ENCODE data around the gene FAM234B.

Gene FAM234B, protein sequence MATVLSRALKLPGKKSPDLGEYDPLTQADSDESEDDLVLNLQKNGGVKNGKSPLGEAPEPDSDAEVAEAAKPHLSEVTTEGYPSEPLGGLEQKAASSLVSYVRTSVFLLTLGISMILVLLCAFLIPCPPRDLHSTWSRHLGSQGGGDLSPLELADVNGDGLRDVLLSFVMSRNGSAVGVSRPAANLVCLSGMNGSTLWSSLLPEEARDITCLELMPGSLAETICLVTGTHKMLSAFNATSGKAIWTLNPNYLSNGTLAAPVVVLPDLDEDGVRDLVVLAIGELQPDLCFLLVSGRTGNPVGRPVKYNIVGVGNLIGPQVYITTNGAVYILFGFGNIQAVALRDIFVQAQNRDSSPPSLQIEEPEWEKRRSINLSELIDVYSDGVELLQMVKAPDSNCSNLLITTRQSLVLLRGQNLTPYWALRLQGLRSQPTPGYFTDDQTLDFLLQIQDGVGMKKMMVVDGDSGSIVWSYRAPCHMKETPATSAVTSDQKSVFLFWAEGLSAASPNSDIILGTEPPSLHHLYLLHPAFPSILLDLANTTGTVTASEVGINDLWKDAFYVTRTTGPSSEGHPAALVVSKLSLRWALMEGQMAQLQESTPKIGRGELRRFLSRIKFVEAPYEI

GRCh38 chr12:13044002-13044905 is at the start of gene FAM234B:
FAM234B (plus strand) TSS chr12:13044381; CDS start chr12:13044404, 23 bp downstream.
- peak; percentile 96 for DNase-seq (ENCODE audit: low spot score)

DNA sequence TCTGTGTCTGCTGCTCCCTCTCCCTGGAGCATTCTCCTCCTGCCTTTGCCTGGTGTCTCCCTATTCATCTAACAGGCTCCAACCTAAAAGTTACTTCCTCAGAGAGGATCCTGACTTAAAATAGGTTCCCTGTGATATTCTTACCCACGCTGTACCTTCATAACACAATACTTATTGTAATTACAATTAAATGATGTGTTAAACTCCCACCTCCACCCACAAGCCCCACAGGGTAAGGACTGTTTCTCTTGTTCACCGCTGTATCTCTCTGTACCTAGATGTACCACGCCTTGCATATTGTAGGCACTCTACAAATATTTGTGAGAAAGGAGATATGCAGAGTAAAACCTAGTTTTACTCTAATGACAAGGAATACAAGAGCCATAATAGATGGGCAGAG is 49.1 kb upstream of the FAM234B start:
- DNase-seq (ENCODE audit: low spot score), result no peak

DNA sequence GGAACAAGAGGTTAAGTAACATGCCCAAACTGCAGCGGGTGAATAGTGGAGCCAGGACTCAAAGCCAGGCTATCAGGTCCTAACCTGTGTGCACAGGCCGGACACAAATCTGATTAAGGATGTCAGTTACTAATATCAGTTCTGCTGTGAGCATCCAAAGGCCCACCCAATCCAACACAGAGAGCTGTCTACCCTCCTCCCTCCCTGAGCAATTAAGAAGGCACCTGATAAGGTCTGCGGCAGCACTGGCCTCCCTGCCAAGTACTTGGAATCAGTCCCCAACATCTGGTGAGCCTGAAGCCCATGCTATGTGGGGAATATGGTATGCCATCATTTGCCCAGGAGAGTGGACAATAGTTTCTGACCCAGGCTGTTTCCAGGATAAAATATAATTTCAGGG is 48.0 kb upstream of the FAM234B start:
- DNase-seq (ENCODE audit: low spot score), result no peak

DNA sequence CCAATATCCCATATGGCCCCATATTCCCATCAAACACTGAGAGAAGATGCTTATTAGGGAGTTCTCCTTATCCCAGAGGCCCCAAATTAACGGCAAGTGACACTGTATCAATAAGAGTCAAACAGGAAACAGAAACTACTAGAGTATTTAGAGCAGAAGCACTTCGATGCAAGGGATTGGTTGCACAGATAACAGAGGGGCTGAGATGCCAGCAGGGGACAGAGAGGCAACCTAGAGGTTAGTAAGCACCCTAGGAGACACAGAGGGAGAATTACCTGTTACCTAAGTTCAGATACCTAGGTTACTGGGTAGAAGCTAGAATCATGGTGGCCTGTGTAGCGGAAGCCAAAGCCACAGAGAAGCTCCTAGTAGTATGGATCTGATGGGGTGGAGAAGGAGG is 47.0 kb upstream of the FAM234B start:
- DNase-seq (ENCODE audit: low spot score), result no peak

DNA sequence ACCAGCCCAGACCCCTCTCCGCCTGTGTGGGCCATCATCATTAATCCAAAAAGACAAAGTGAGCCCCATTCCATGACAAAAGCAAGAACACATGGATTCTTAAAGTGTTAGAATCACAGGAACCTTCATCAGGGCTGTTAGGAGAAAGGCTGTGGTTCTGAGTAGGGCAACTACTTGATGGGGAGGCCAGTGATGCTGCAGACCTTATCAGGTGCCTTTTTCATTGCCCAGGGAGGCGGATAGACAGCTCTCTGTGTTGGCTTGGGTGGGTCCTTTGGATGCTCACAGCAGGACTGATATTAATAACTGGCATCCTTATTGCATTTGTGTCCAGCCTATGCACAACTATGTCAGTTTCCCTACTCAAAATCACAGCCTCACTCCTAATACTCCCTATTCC is 46.4 kb upstream of the FAM234B start:
- DNase-seq (ENCODE audit: low spot score), result no peak

DNA sequence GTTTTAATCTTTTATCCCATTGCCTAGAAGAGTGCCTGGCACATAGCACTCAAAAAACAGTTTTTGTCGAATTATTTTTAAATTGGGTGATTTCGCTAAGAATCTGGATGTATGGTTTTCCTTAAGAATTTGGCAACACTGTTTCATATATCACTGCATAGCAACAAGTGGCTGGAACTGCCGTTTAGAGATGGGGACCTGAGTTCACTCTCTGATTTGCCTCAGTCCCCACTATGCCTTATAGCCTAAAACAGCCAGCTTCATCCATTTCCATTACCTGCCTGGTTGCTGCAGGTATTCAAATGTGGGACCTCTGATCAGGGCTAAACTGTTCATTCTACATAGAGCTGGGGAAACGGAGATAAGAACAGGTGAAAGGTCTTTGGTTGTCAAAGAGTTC is 45.9 kb upstream of the FAM234B start:
- DNase-seq (ENCODE audit: low spot score), result no peak

GRCh38 chr12:12999271-12999958 is 44.8 kb upstream of the FAM234B start:
- DNase-seq (ENCODE audit: low spot score), result no peak

- peak; percentile 99 for DNase-seq (ENCODE audit: low spot score)
These were observed 44.1 kb upstream of the FAM234B start, which contains the start of gene HEBP1 for GRCh38 chr12:12999959-13000615. HEBP1 (minus strand) TSS chr12:13000265; CDS start chr12:13000114, 151 bp downstream.

DNA sequence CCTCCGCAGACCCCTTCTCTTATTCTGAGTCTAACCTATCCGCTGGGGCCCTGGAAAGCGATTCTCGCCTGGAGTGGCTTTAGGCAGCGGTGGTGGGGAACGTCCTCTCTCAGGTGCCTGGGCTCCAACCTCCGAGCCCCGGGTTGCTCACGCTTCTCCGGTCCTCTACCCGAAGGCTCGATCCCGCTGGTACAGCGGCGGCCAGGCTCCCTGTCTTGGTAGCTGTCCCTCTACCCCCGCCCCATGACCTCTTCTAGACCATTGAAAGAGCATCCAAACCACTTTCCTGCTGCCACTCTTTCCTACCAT is 43.6 kb upstream of the FAM234B start:
- DNase-seq (ENCODE audit: low spot score), result no peak

DNA sequence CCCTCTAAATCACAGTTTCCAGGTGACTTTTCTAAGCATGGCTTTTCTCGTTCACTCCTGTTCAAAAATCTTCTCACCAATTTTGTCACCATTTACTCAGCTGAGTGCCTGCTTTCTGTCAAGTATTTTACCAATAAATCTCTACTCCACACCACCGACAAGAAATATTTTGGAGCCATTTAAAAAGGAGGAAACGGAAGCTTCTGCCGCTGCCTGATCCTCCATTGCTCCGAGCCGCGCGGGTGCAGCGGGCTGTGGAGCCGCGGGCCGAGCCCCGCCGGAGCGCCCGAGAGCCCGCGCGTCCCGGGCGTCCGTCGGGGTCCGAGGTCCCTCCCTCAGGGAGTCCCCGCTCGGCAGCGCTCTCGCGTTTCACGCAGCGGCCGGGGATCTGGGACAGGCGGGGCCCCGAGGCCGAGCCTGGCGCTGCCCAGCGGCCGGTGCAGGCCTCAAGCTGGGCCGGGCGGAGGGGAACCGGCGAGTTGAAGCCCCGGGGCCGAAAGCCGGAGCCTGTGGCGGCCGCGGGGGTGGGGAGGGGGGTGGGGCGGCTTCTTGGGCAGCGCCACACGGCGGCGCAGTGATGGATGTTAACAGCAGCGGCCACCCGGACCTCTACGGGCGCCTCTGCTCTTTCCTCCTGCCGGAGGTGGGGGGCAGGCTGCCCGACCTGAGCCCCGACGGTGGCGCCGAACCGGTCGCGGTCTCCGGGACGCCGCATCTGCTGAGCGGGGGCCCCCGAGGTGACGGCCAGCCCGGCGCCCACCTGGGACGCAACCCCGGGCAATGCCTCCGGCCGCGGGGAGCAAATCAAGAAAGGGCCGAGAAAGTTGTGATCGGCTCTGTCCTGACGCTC is 43.0 kb upstream of the FAM234B start:
- peak; percentile 89 for DNase-seq (ENCODE audit: low spot score)

DNA sequence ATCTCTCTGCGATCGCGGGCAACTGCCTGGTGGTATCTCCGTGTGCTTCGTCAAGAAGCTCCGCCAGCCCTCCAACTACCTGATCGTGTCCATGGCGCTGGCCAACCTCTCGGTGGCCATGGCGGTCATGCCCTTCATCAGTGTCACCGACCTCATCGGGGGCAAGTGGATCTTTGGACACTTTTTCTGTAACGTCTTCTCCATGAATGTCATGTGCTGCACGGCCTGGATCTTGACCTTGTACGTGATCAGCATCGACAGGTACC is 42.5 kb upstream of the FAM234B start:
- no peak for DNase-seq (ENCODE audit: low spot score)

- DNase-seq (ENCODE audit: low spot score), result no peak
These were observed 41.7 kb upstream of the FAM234B start for GRCh38 chr12:13002301-13003097.

- DNase-seq (ENCODE audit: low spot score), result no peak
These were observed 39.8 kb upstream of the FAM234B start for GRCh38 chr12:13004361-13004760.

- no peak for DNase-seq (ENCODE audit: low spot score)
These were observed 39.2 kb upstream of the FAM234B start for GRCh38 chr12:13004986-13005385.

GRCh38 chr12:13005649-13006048 is 38.5 kb upstream of the FAM234B start:
- no peak for DNase-seq (ENCODE audit: low spot score)

DNA sequence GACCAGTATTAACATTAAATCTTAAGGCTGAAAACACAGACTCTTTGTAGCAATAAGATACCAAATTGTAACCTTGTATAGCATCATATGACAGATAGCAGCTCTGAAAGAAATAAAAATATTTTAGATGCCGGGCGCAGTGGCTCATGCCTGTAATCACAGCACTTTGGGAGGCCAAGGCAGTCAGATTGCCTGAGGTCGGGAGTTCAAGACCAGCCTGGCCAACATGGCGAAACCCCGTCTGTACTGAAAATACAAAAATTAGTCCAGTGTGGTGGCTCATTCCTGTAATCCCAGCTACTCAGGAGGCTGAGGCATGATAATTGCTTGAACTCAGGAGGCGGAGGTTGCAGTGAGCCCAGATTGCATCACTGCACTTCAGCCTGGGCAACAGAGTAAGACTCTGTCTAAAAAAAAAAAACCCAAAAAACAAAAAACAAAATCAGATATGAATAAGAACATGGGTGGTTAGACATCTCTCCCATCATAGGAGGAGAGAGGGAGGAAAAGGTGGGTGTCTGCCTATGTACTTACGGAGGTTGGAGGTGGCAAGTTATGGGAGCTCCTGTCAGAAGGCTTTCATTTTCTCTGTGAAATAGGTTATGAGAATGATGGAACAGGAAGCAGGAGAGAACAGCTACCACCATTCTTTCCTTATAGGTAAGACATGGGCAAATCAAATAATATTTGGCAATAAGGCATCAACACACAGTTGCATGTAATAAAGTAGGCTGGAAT is 36.5 kb upstream of the FAM234B start:
- DNase-seq (ENCODE audit: low spot score), result no peak

DNA sequence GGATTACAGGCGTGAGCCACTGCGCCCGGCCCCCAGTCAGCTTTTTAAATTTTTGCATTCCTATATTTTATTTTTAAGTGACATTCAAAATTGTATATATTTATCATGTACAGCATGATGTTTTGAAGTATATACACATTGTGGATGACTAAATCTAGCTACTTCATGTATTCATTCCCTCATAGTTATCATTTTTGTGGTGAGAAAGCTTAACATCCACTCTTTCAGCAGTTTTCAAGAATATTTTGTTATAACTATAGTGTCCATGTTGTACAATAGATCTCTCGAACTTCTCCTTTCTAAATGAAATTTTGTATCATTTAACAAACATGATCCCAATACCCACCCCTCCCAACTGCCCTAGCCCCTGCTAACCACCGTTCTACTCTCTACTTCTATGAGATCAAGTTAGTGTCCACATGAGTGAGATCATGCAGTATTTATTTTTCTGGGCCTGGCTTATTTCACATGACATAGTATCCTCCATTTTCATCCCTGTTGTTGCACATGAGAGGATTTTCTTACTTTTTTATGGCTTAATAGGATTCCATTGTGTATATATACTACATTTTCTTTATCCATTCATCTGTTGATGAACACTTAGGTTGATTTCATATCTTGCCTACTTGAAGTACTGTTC is 35.3 kb upstream of the FAM234B start:
- DNase-seq (ENCODE audit: low spot score), result no peak

DNA sequence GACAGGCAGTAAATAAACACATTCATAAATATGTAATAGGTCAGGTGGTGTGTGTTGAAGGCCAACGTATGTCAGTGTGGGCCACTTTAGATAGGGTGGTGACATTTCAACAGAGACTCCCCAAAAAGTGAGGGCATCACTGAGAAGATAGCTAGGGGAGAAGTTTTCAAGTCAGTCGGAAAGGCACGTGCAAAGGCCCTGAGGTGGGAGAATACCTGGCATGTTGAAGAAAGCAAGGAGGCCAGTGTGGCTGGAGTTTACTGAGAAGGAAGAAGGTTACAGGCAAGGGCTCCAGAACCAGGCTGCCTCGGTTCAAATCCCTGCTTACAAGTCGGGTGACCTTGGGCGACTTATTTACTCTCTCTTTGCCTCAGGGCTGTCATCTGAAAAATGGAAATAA is 33.1 kb upstream of the FAM234B start:
- DNase-seq (ENCODE audit: low spot score), result no peak

GRCh38 chr12:13022851-13023271 is 21.3 kb upstream of the FAM234B start:
- no peak for DNase-seq (ENCODE audit: low spot score)

Data from D341Med (cell line).